WTC11 (cell line): ENCODE results near the gene CSNK1A1L. TPM values are rescaled to one million over a fixed set of nuclear protein-coding genes. Genes with fewer than 3 reads are reported as not detected.

ENCODE experiments used
- ATAC-seq: fragments of 200-7000 bp; cut with Tn5 transposase; 2 replicates; pipeline ENCODE4 v1.10.0; 2021; ENCODE audit warnings: mild to moderate bottlenecking, moderate library complexity
- CTCF ChIA-PET: fragments of 300-600 bp; sonication (Branson Sonifier 250); formaldehyde crosslinking; loops from one replicate; lab custom pipeline; 2021; ENCODE audit warnings: antibody characterized with exemption; lab: Charles Lee
- POLR2A ChIA-PET: fragments of 350-600 bp; sonication (Branson Sonifier 250); formaldehyde crosslinking; loops from one replicate; lab custom pipeline; 2021; ENCODE audit warnings: antibody characterized with exemption; lab: Charles Lee
- DNase-seq: peaks from one replicate; pipeline ENCODE4 v3.0.0; 2021; ENCODE audit warnings: low spot score
- H3K27ac Mint-ChIP-seq: 2 replicates; pipeline ENCODE4 v1.8.0; 2021; ENCODE audit warnings: mixed read lengths
- H3K27me3 Mint-ChIP-seq: 2 replicates; pipeline ENCODE4 v1.8.0; 2021; ENCODE audit warnings: low read depth, mild to moderate bottlenecking, moderate library complexity, mixed read lengths
- H3K36me3 Mint-ChIP-seq: 2 replicates; pipeline ENCODE4 v1.8.0; 2021; ENCODE audit warnings: mixed read lengths
- H3K4me1 Mint-ChIP-seq: 2 replicates; pipeline ENCODE4 v1.8.0; 2022; ENCODE audit warnings: mixed read lengths
- H3K4me3 Mint-ChIP-seq: 2 replicates; pipeline ENCODE4 v1.8.0; 2021; ENCODE audit warnings: mild to moderate bottlenecking, moderate library complexity, mixed read lengths
- H3K9me3 Mint-ChIP-seq: 2 replicates; pipeline ENCODE4 v1.8.0; 2021; ENCODE audit warnings: mixed read lengths
- ARID4B ChIP-seq: sonication (generic); formaldehyde crosslinking; IDR thresholded peaks from 2 replicates; pipeline ENCODE4 v1.8.0; 2023; ENCODE audit warnings: missing genetic modification reagents, mild to moderate bottlenecking, borderline replicate concordance
- ATF2 ChIP-seq: sonication (generic); formaldehyde crosslinking; IDR thresholded peaks from 2 replicates; pipeline ENCODE4 v1.8.1; 2022; ENCODE audit warnings: low read depth, missing genetic modification reagents, borderline replicate concordance
- ATF3 ChIP-seq: sonication (generic); formaldehyde crosslinking; conservative IDR thresholded peaks from 2 replicates; pipeline ENCODE4 v1.8.1; 2022; ENCODE audit warnings: mild to moderate bottlenecking, missing genetic modification reagents
- CDX4 ChIP-seq: fragments of 250-450 bp; sonication (Bioruptor Pico); IDR thresholded peaks from 2 replicates; pipeline ENCODE4 v1.9.0; 2021; ENCODE audit warnings: moderate library complexity, mild to moderate bottlenecking, inconsistent platforms, borderline replicate concordance
- CTCF ChIP-seq: fragments of 200-600 bp; IDR thresholded peaks from 2 replicates; pipeline ENCODE4 v1.8.0; 2022; ENCODE audit warnings: antibody characterized with exemption
- ERG ChIP-seq: fragments of 250-450 bp; sonication (Bioruptor Pico); IDR thresholded peaks from 2 replicates; pipeline ENCODE4 v1.8.0; 2021; ENCODE audit warnings: mild to moderate bottlenecking
- ESRRA ChIP-seq: sonication (generic); formaldehyde crosslinking; IDR thresholded peaks from 2 replicates; pipeline ENCODE4 v1.8.1; 2022; ENCODE audit warnings: mild to moderate bottlenecking, missing genetic modification reagents, borderline replicate concordance
- FOXJ3 ChIP-seq: sonication (generic); formaldehyde crosslinking; IDR thresholded peaks from 2 replicates; pipeline ENCODE4 v1.9.0; 2021; ENCODE audit warnings: missing genetic modification reagents, mild to moderate bottlenecking, borderline replicate concordance
- GRHL2 ChIP-seq: fragments of 250-450 bp; sonication (Bioruptor Pico); IDR thresholded peaks from 2 replicates; pipeline ENCODE4 v1.8.0; 2022; ENCODE audit warnings: mild to moderate bottlenecking, moderate library complexity; ENCODE audit not compliant: insufficient replicate concordance, severe bottlenecking
- MXD4 ChIP-seq: fragments of 250-450 bp; sonication (Bioruptor Pico); IDR thresholded peaks from 2 replicates; pipeline ENCODE4 v1.8.0; 2021; ENCODE audit warnings: mild to moderate bottlenecking, moderate library complexity, borderline replicate concordance
- RELA ChIP-seq: sonication (generic); formaldehyde crosslinking; IDR thresholded peaks from 2 replicates; pipeline ENCODE4 v1.8.1; 2022; ENCODE audit warnings: missing genetic modification reagents, mild to moderate bottlenecking, borderline replicate concordance
- SMAD4 ChIP-seq: sonication (generic); formaldehyde crosslinking; IDR thresholded peaks from 2 replicates; pipeline ENCODE4 v1.8.0; 2022; ENCODE audit warnings: mild to moderate bottlenecking, missing genetic modification reagents
- USF2 ChIP-seq: sonication (generic); formaldehyde crosslinking; IDR thresholded peaks from 2 replicates; pipeline ENCODE4 v1.8.1; 2023; ENCODE audit warnings: mild to moderate bottlenecking, missing genetic modification reagents, moderate library complexity
- ZMAT4 ChIP-seq: fragments of 250-450 bp; sonication (Bioruptor Pico); IDR thresholded peaks from 2 replicates; pipeline ENCODE4 v1.9.0; 2021; ENCODE audit warnings: mild to moderate bottlenecking
- ZNF263 ChIP-seq: sonication (generic); formaldehyde crosslinking; IDR thresholded peaks from 2 replicates; pipeline ENCODE4 v1.8.1; 2022; ENCODE audit warnings: low read depth, mild to moderate bottlenecking, moderate library complexity, missing genetic modification reagents
- ZNF317 ChIP-seq: sonication (generic); formaldehyde crosslinking; IDR thresholded peaks from 2 replicates; pipeline ENCODE4 v1.8.1; 2023; ENCODE audit warnings: low read depth, mild to moderate bottlenecking, moderate library complexity, missing genetic modification reagents, borderline replicate concordance
- ZNF416 ChIP-seq: fragments of 250-450 bp; sonication (Bioruptor Pico); IDR thresholded peaks from 2 replicates; pipeline ENCODE4 v1.9.0; 2021; ENCODE audit warnings: mild to moderate bottlenecking, inconsistent platforms
- ZNF425 ChIP-seq: fragments of 250-450 bp; sonication (Bioruptor Pico); conservative IDR thresholded peaks from 2 replicates; pipeline ENCODE4 v1.9.0; 2021; ENCODE audit warnings: mild to moderate bottlenecking
- ZNF671 ChIP-seq: fragments of 250-450 bp; sonication (Bioruptor Pico); IDR thresholded peaks from 2 replicates; pipeline ENCODE4 v1.8.0; 2021; ENCODE audit warnings: mild to moderate bottlenecking
- total RNA-seq: library from RNA; stranded (reverse); gene quantifications from 3 replicates; pipeline ENCODE4 v1.2.3, GENCODE V29; 2021

Gene CSNK1A1L
- total RNA-seq, 1 experiment from 2014 or later = not detected

- TF ChIP-seq ARID4B (CRISPR knock-in tag) = no peak
- TF ChIP-seq FOXJ3 (CRISPR knock-in tag) = no peak
Observed at GRCh38 chr13:37141011-37141410, 35.5 kb upstream of the CSNK1A1L start (continued).

- H3K27ac Mint-ChIP-seq = no peak overlapping the region
- ChIA-PET POLR2A (no interaction called here), CTCF (no interaction called here)
- H3K9me3 Mint-ChIP-seq = peaks cover 5% of the 10 kb centered on the region; the same call in 1 of the 2 replicates
- no peak overlapping the region for H3K4me3 Mint-ChIP-seq
- no peaks in the 10 kb centered on the region for H3K4me1 Mint-ChIP-seq
- TF ChIP-seq ZNF317 = no peak
- no peak for TF ChIP-seq ZNF425 (CRISPR knock-in tag)
- no peak for TF ChIP-seq RELA (CRISPR knock-in tag)
- no peak for TF ChIP-seq SMAD4 (CRISPR knock-in tag)
- TF ChIP-seq MXD4 (CRISPR knock-in tag) = no peak
- TF ChIP-seq CTCF = no peak
- TF ChIP-seq USF2 (CRISPR knock-in tag) = no peak
- TF ChIP-seq GRHL2 (CRISPR knock-in tag) = no peak
- no peak for TF ChIP-seq ATF2
- no peak for TF ChIP-seq ERG
- no peak for TF ChIP-seq ATF3 (CRISPR knock-in tag)
- TF ChIP-seq ZNF671 (CRISPR knock-in tag) = no peak
- TF ChIP-seq ZNF263 (CRISPR knock-in tag) = no peak
- TF ChIP-seq ESRRA (CRISPR knock-in tag) = no peak
- no peak for TF ChIP-seq ZMAT4 (CRISPR knock-in tag)
- TF ChIP-seq CDX4 (CRISPR knock-in tag) = no peak
- TF ChIP-seq ZNF416 (CRISPR knock-in tag) = no peak
- no peak for ATAC-seq
- DNase-seq = no peak
- no peaks in the 10 kb centered on the region for H3K36me3 Mint-ChIP-seq
- H3K27me3 Mint-ChIP-seq = no peaks in the 10 kb centered on the region
Observed at GRCh38 chr13:37139356-37139755, 33.9 kb upstream of the CSNK1A1L start.
